K562 (cell line): ENCODE results near the gene ARID3B. TPM values are rescaled to one million over a fixed set of nuclear protein-coding genes. Genes with fewer than 3 reads are reported as not detected.

Source experiments
- C11orf30 ChIP-seq: fragments of 450-650 bp; IDR thresholded peaks from 2 replicates; pipeline ENCODE4 v1.6.1; 2016; ENCODE audit warnings: low read depth, mild to moderate bottlenecking
- EWSR1 ChIP-seq: fragments of 450-650 bp; IDR thresholded peaks from 2 replicates; pipeline ENCODE4 v1.6.1; 2018; ENCODE audit warnings: borderline replicate concordance, mild to moderate bottlenecking, low read depth, moderate library complexity; ENCODE audit not compliant: partially characterized antibody
- GABPA ChIP-seq: fragments of 200-800 bp; sonication (Bioruptor generic); conservative IDR thresholded peaks from 2 replicates; pipeline ENCODE4 v1.6.1; 2016; ENCODE audit warnings: low read depth, missing genetic modification characterization, missing compliant biosample characterization
- HBP1 ChIP-seq: fragments of 450-650 bp; formaldehyde crosslinking; IDR thresholded peaks from 2 replicates; pipeline ENCODE4 v1.4.0; 2022; ENCODE audit warnings: missing genetic modification characterization
- MTA3 ChIP-seq: fragments of 450-650 bp; formaldehyde crosslinking; IDR thresholded peaks from 2 replicates; pipeline ENCODE4 v1.6.1; 2017; ENCODE audit warnings: mild to moderate bottlenecking, borderline replicate concordance
- POLR2AphosphoS5 ChIP-seq: IDR thresholded peaks from 2 replicates; pipeline ENCODE4 v1.6.1; 2011; ENCODE audit warnings: mild to moderate bottlenecking, low read depth, low read length, moderate library complexity; ENCODE audit not compliant: control insufficient read depth, insufficient read depth
- RHOXF2B ChIP-seq: fragments of 250-450 bp; sonication (Bioruptor Pico); conservative IDR thresholded peaks from 2 replicates; pipeline ENCODE4 v1.5.1; 2021
- SIN3A ChIP-seq, 2 experiments: fragments of 150-350 bp in 1 of 2; IDR thresholded peaks; 2 replicates each; pipeline ENCODE4 v1.6.1; 2011 to 2016; ENCODE audit warnings: borderline replicate concordance in 2 of 2, low read depth in 2 of 2, low read length in 2 of 2, mild to moderate bottlenecking in 2 of 2, moderate library complexity in 2 of 2; ENCODE audit not compliant: control insufficient read depth in 1 of 2
- SMAD4 ChIP-seq: fragments of 250-450 bp; sonication (Bioruptor Pico); conservative IDR thresholded peaks from 2 replicates; pipeline ENCODE4 v1.8.0; 2021; ENCODE audit warnings: inconsistent platforms, mild to moderate bottlenecking, moderate library complexity
- SMARCB1 ChIP-seq: IDR thresholded peaks from 2 replicates; pipeline ENCODE4 v1.6.1; 2011; ENCODE audit warnings: improper control_type of control experiment, low read depth; ENCODE audit not compliant: insufficient read length
- STAT6 ChIP-seq: sonication (generic); formaldehyde crosslinking; IDR thresholded peaks from 2 replicates; pipeline ENCODE4 v1.8.1; 2023; ENCODE audit warnings: mild to moderate bottlenecking, missing genetic modification reagents
- TAF15 ChIP-seq: fragments of 200-400 bp; formaldehyde crosslinking; IDR thresholded peaks from 2 replicates; pipeline ENCODE4 v1.6.1; 2017; ENCODE audit warnings: mild to moderate bottlenecking, low read depth, low read length, moderate library complexity
- TEAD4 ChIP-seq, 2 experiments: sonication (generic) in 1 of 2; formaldehyde crosslinking in 1 of 2; IDR thresholded peaks; 2 replicates each; pipeline versions ENCODE4 v1.6.1 to v1.8.0; 2012 to 2022; ENCODE audit warnings: borderline replicate concordance in 1 of 2, inconsistent platforms in 1 of 2, low read length in 1 of 2, mild to moderate bottlenecking in 1 of 2, missing genetic modification reagents in 1 of 2
- U2AF1 ChIP-seq: fragments of 200-400 bp; formaldehyde crosslinking; optimal IDR thresholded peaks from 2 replicates; pipeline ENCODE3; 2017; ENCODE audit warnings: mild to moderate bottlenecking, low read depth, low read length, moderate library complexity
- XRCC3 ChIP-seq: fragments of 450-650 bp; IDR thresholded peaks from 2 replicates; pipeline ENCODE4 v1.6.1; 2017; ENCODE audit warnings: mild to moderate bottlenecking, moderate library complexity
- ZBTB9 ChIP-seq: fragments of 450-650 bp; formaldehyde crosslinking; IDR thresholded peaks from 2 replicates; pipeline ENCODE4 v1.4.0; 2020; ENCODE audit warnings: mild to moderate bottlenecking, moderate library complexity
- ZFX ChIP-seq: sonication (generic); formaldehyde crosslinking; IDR thresholded peaks from 2 replicates; pipeline ENCODE4 v1.8.0; 2022; ENCODE audit warnings: mild to moderate bottlenecking, missing genetic modification reagents, moderate library complexity
- ZNF143 ChIP-seq: sonication (generic); formaldehyde crosslinking; IDR thresholded peaks from 2 replicates; pipeline ENCODE4 v1.9.0; 2022; ENCODE audit warnings: mild to moderate bottlenecking, missing genetic modification reagents
- ZNF224 ChIP-seq: sonication (generic); formaldehyde crosslinking; IDR thresholded peaks from 2 replicates; pipeline ENCODE4 v1.8.0; 2022; ENCODE audit warnings: mild to moderate bottlenecking, missing genetic modification reagents
- polyA plus RNA-seq, 8 experiments: library from polyadenylated mRNA; depleted of rRNA in 4 of 8; stranded (reverse) in 5 of 8; unstranded in 3 of 8; fragments of >200 nt; fragmentation: Nextera tagmentation in 2 of 8; fragmentation: Illumina TruSeq in 1 of 8; extraction: Ambion mirVana in 2 of 8; extraction: Trizol in 1 of 8; gene quantifications; 2 replicates each; pipeline versions ENCODE4 v1.2.1 to v1.2.3, GENCODE V29; 2011 to 2014; ENCODE audit warnings: inconsistent platforms in 1 of 8, missing spikeins in 1 of 8
- total RNA-seq, 7 experiments: library from RNA; depleted of rRNA in 6 of 7; stranded (reverse); fragments of >200 nt in 6 of 7; fragmentation: Illumina TruSeq in 2 of 7; extraction: Trizol in 2 of 7; gene quantifications; 2 replicates each; pipeline versions ENCODE4 v1.2.1 to v1.2.3, GENCODE V29; 2011 to 2021; ENCODE audit warnings: low replicate concordance in 1 of 7

Gene ARID3B
- total and polyA plus RNA-seq, 9 of the 15 experiments (the other 6 are each of a cell fraction or from before 2014, with no cell fraction given), result 0.32 to 15.1 (median 7.1) TPM

GRCh38 chr15:74598126-74598842, 57.3 kb downstream of the ARID3B start (continued):
- TF ChIP-seq EWSR1 (no peak), U2AF1 (no peak), C11orf30 (no peak), POLR2AphosphoS5 (peak; percentile 73), ZNF143 (CRISPR knock-in tag) (no peak), MTA3 (peak; percentile 84; the same call in 1 of the 2 replicates), XRCC3 (no peak), STAT6 (CRISPR knock-in tag) (0 out of 2 replicates have a peak, but pooled peaks have one; percentile 28), TAF15 (no peak), GABPA (tag) (peak; percentile 19; the same call in 1 of the 2 replicates), ZFX (peak; percentile 64), ZBTB9 (CRISPR knock-in tag) (peak; percentile 62; the same call in 1 of the 2 replicates), TEAD4 (IDR thresholded peaks at IDR 0.05; ENCODE audit: low read length) (no peak), TEAD4 (CRISPR knock-in tag; IDR thresholded peaks at IDR 0.05; ENCODE audit: borderline replicate concordance) (no peak), RHOXF2B (CRISPR knock-in tag) (no peak), SMARCB1 (no peak), ZNF224 (no peak), SIN3A (IDR thresholded peaks at IDR 0.05; ENCODE audit: borderline replicate concordance in 2 of 2, control insufficient read depth in 1 of 2, low read depth in 2 of 2, low read length in 2 of 2) (peak in 1 of 2 experiments; percentile 14; a peak in 1 of 4 replicates), HBP1 (CRISPR knock-in tag) (peak; percentile 87; the same call in 1 of the 2 replicates), SMAD4 (CRISPR knock-in tag) (peak; percentile 78)
